ENCODE measurements around the gene RASL10A.

- TF ChIP-seq CTCF (conservative IDR thresholded peaks at IDR 0.05) (no peak), EZH2 (IDR thresholded peaks at IDR 0.05; ENCODE audit: low read depth) (no peak)
These were observed 17.5 kb upstream of the RASL10A start for GRCh38 chr22:29332886-29333496.

Measured in PC-9 (cell line).